Measurements from ENCODE around the gene GNS. TPM values are rescaled to one million over a fixed set of nuclear protein-coding genes. Genes with fewer than 3 reads are reported as not detected.

The GNS gene
- total RNA-seq, 1 experiment from 2014 or later = 26.0 TPM

GRCh38 chr12:64731683-64732082, 27.5 kb downstream of the GNS start:
- DNase-seq = no peak
- Histone ChIP-seq H2AFZ (ENCODE audit: low read length) (no peak overlapping the region), H3T11ph (ENCODE audit: low read length) (no peak overlapping the region), H3K79me1 (ENCODE audit: insufficient read depth, low read depth, low read length, poor library complexity, severe bottlenecking) (no peaks in the 10 kb centered on the region), H3K4me1 (ENCODE audit: insufficient read depth, low read length) (no peaks in the 10 kb centered on the region), H3K9me3 (ENCODE audit: control insufficient read depth, low read depth, low read length) (no peaks in the 10 kb centered on the region), H2BK15ac (ENCODE audit: low read depth, low read length) (no peak overlapping the region), H3K4ac (ENCODE audit: low read depth, low read length) (no peak overlapping the region), H4K91ac (ENCODE audit: insufficient read length, low read depth, low read length) (no peak overlapping the region), H2BK12ac (ENCODE audit: insufficient read length, low read depth, low read length) (no peak overlapping the region), H2BK120ac (ENCODE audit: low read depth, low read length, poor library complexity, severe bottlenecking) (no peak overlapping the region), H3K9ac (ENCODE audit: extremely low read depth, insufficient read length, low read length) (no peak overlapping the region), H3K23ac (ENCODE audit: insufficient read length, low read depth, low read length) (no peak overlapping the region), H3K23me2 (ENCODE audit: insufficient read length, low read depth, low read length, poor library complexity, severe bottlenecking) (no peaks in the 10 kb centered on the region), H3K27ac (ENCODE audit: insufficient read length, low read depth, low read length) (no peak overlapping the region), H4K5ac (ENCODE audit: insufficient read length, low read depth, low read length) (no peak overlapping the region), H2AK5ac (ENCODE audit: insufficient read length, low read length) (no peak overlapping the region), H3K27me3 (ENCODE audit: insufficient read depth, low read length) (no peaks in the 10 kb centered on the region), H3K18ac (ENCODE audit: insufficient read length, low read depth, low read length) (no peak overlapping the region), H3K56ac (ENCODE audit: insufficient read length, low read depth, low read length) (no peak overlapping the region), H2BK5ac (ENCODE audit: insufficient read length, low read length) (no peak overlapping the region), H3K14ac (ENCODE audit: insufficient read depth, low read length) (no peak overlapping the region), H4K20me1 (ENCODE audit: control insufficient read depth, insufficient read depth, insufficient read length) (no peaks in the 10 kb centered on the region), H3K4me2 (ENCODE audit: insufficient read depth, insufficient read length, low read length) (no peak overlapping the region), H2BK20ac (ENCODE audit: low read depth, low read length, poor library complexity, severe bottlenecking) (no peak overlapping the region), H3K79me2 (ENCODE audit: insufficient read depth, low read length) (no peaks in the 10 kb centered on the region), H4K8ac (replicated peaks; ENCODE audit: insufficient read length, low read depth, low read length) (no peak overlapping the region)
- H3K4me3 Mint-ChIP-seq = no peak overlapping the region
- no peak for TF ChIP-seq CTCF (conservative IDR thresholded peaks at IDR 0.05)
- peaks cover 6 to 36% (median 29%) of the 10 kb centered on the region in 3 experiments for H3K36me3 Mint-ChIP-seq (ENCODE audit: insufficient read depth in 1 of 3, low read depth in 3 of 3)
- H3K4me1 Mint-ChIP-seq = no peaks in the 10 kb centered on the region
- H3K27ac Mint-ChIP-seq = no peak overlapping the region
- H3K9me3 Mint-ChIP-seq = no peaks in the 10 kb centered on the region
- H3K27me3 Mint-ChIP-seq (ENCODE audit: low read depth) = no peaks in the 10 kb centered on the region
- no CpG with 5 or more reads among the region's 4 CpGs for WGBS (ENCODE audit: extremely low coverage, insufficient read length, low lambda C conversion rate)
